HG03108 (cell line): Measurements from ENCODE around the gene NSMCE4A.
A peak's percentile ranks its signal among the peaks of the same experiment; 100 is the strongest.
"Not testable (repeated sequence)": the region's sequence is repeated elsewhere in the genome, so short reads cannot be mapped to it uniquely, and the experiment has no call there.

ENCODE experiments used
- ATAC-seq: cut with Tn5 transposase; IDR thresholded peaks from one replicate; pipeline ENCODE4 v1.9.1; 2021; ENCODE audit warnings: moderate library complexity; ENCODE audit not compliant: unreplicated experiment

The NSMCE4A gene

GRCh38 chr10:121942749-121943416 lies 32.1 kb downstream of the NSMCE4A start:
- ATAC-seq: no peak

- no peak for ATAC-seq
These were observed 33.5 kb downstream of the NSMCE4A start for GRCh38 chr10:121941532-121941931.

GRCh38 chr10:121936295-121936694 lies 38.7 kb downstream of the NSMCE4A start:
- no peak for ATAC-seq

- no peak for ATAC-seq
These were observed 39.3 kb downstream of the NSMCE4A start for GRCh38 chr10:121935702-121936101.

- not testable (repeated sequence) for ATAC-seq
These were observed 44.5 kb downstream of the NSMCE4A start for GRCh38 chr10:121930268-121931085.

GRCh38 chr10:121929585-121930267 lies 45.3 kb downstream of the NSMCE4A start:
- not testable (repeated sequence) for ATAC-seq

GRCh38 chr10:121928528-121928884 lies 46.5 kb downstream of the NSMCE4A start:
- peak; percentile 7 for ATAC-seq

GRCh38 chr10:121927841-121928527 lies 47.0 kb downstream of the NSMCE4A start, which contains the start of gene ATE1:
Gene ATE1, minus strand, starts transcription at chr10:121928031. Its CDS starts 82 bp downstream, at chr10:121927949.
- peak; percentile 85 for ATAC-seq

- ATAC-seq: peak; percentile 30
These were observed 47.6 kb downstream of the NSMCE4A start for GRCh38 chr10:121927318-121927840.

- no peak for ATAC-seq
These were observed 48.2 kb downstream of the NSMCE4A start for GRCh38 chr10:121926671-121927317.

GRCh38 chr10:121926157-121926556 lies 48.9 kb downstream of the NSMCE4A start:
- ATAC-seq: no peak

GRCh38 chr10:121921238-121921931 lies 53.6 kb downstream of the NSMCE4A start:
- ATAC-seq: no peak

GRCh38 chr10:121919666-121920065 lies 55.4 kb downstream of the NSMCE4A start:
- peak; percentile 72 for ATAC-seq

- not testable (repeated sequence) for ATAC-seq
These were observed 56.2 kb downstream of the NSMCE4A start for GRCh38 chr10:121918800-121919199.

- no peak for ATAC-seq
These were observed 60.4 kb downstream of the NSMCE4A start for GRCh38 chr10:121914661-121915060.

- no peak for ATAC-seq
These were observed 63.7 kb downstream of the NSMCE4A start for GRCh38 chr10:121911421-121911697.

- peak; percentile 74 for ATAC-seq
These were observed 64.2 kb downstream of the NSMCE4A start for GRCh38 chr10:121910673-121911420.
